Loucy (cell line): ENCODE data around the gene SEC11C.

ENCODE experiments used
- CTCF ChIP-seq: fragments of 200-600 bp; sonication (generic); conservative IDR thresholded peaks from 2 replicates; pipeline ENCODE4 v1.5.1; 2014; ENCODE audit warnings: mild to moderate bottlenecking, antibody characterized with exemption, low read length
- EZH2phosphoT487 ChIP-seq: fragments of 200-600 bp; IDR thresholded peaks from 2 replicates; pipeline ENCODE4 v1.6.1; 2018; ENCODE audit warnings: antibody characterized with exemption, mild to moderate bottlenecking, moderate library complexity, borderline replicate concordance

DNA sequence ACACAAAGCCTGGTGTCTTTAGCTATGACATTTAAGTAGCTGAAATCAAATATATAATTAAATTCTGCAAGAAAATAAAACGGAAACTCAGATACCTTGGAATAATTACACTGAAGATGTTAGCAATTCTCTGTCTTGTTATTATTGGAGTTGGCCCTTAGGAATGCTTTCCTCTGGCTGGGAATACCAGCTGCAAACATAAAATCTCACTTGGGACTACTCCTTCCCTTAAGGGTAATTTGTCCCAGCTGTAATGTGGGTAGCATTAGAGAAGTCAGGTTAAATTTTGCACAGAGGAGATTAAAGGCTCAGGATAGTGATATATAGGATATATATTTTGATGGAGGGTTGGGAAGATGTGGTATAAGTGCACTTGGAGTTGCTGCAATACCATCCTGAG lies 43.0 kb downstream of the SEC11C start:
- TF ChIP-seq CTCF (no peak), EZH2phosphoT487 (no peak)
